ENCODE measurements around the gene FBXO33. TPM values are rescaled to one million over a fixed set of nuclear protein-coding genes. Genes with fewer than 3 reads are reported as not detected.
"Not testable (repeated sequence)": the region's sequence is repeated elsewhere in the genome, so short reads cannot be mapped to it uniquely, and the experiment has no call there.

FBXO33 gene
- total RNA-seq, 2 experiments from 2014 or later: 17.5 to 19.9 TPM

- Mint-ChIP-seq H3K27me3 (no peaks in the 10 kb centered on the region), H3K36me3 (peaks cover 8% of the 10 kb centered on the region), H3K27ac (no peak overlapping the region), H3K9me3 (ENCODE audit: low read depth) (no peaks in the 10 kb centered on the region), H3K4me1 (peaks cover 19% of the 10 kb centered on the region), H3K4me3 (no peak overlapping the region)
- CTCF ChIA-PET: interaction anchor here (1.1 to 3.2 kb wide), 7 partner anchors 11 to 288 kb away, joined by 3 to 10 read pairs (median 3); no protein-coding TSS in a partner anchor
- ATAC-seq (no peak), DNase-seq (no peak)
These were observed 49.8 kb downstream of the FBXO33 start for GRCh38 chr14:39382463-39382862.

- ATAC-seq: no peak
- Mint-ChIP-seq H3K4me1 (peaks cover 24% of the 10 kb centered on the region), H3K27me3 (no peaks in the 10 kb centered on the region), H3K4me3 (no peak overlapping the region), H3K27ac (no peak overlapping the region), H3K36me3 (peaks cover 3% of the 10 kb centered on the region), H3K9me3 (ENCODE audit: low read depth) (no peaks in the 10 kb centered on the region)
- no peak for DNase-seq
- CTCF ChIA-PET: interaction anchor here (1.1 to 3.2 kb wide), 6 partner anchors 12 to 149 kb away, joined by 3 to 10 read pairs (median 4); no protein-coding TSS in a partner anchor
These were observed 50.9 kb downstream of the FBXO33 start for GRCh38 chr14:39381366-39381765.

GRCh38 chr14:39376667-39377403 is 55.4 kb downstream of the FBXO33 start:
- no peak overlapping the region for H3K27ac Mint-ChIP-seq
- no peaks in the 10 kb centered on the region for H3K9me3 Mint-ChIP-seq (ENCODE audit: low read depth)
- no peaks in the 10 kb centered on the region for H3K27me3 Mint-ChIP-seq
- no peak overlapping the region for H3K4me3 Mint-ChIP-seq
- DNase-seq: no peak
- CTCF ChIA-PET: no interaction called here
- ATAC-seq: no peak
- peaks cover 7% of the 10 kb centered on the region for H3K4me1 Mint-ChIP-seq
- peaks cover 3% of the 10 kb centered on the region for H3K36me3 Mint-ChIP-seq

DNA sequence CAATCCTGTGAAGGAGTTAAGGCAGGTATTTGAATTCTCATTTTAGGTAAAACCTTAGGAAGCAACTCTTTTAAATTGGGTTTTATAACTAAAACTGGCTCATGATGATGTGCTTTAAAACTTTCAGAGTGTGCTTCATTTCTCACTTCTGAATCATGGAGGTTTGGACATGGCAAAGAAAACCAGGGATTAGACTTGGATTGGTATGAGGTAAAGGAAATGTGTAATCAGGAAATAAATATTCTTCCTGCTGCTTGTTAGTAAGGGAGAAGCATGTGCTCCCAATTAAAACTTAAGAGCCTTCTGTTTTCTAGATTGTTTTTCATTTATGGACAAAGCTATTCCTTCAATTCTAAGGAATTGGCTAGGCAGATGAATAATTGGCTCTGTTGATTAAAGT is 57.4 kb downstream of the FBXO33 start:
- CTCF ChIA-PET: interaction anchor here (1.0 to 1.5 kb wide), 2 partner anchors 24 to 51 kb away, joined by 3 read pairs; no protein-coding TSS in a partner anchor
- H3K4me3 Mint-ChIP-seq: no peak overlapping the region

GRCh38 chr14:39372656-39373055 is 59.6 kb downstream of the FBXO33 start:
- Mint-ChIP-seq H3K4me3 (no peak overlapping the region), H3K4me1 (peaks cover 5% of the 10 kb centered on the region), H3K9me3 (ENCODE audit: low read depth) (no peaks in the 10 kb centered on the region), H3K36me3 (peaks cover 3% of the 10 kb centered on the region), H3K27me3 (no peaks in the 10 kb centered on the region), H3K27ac (no peak overlapping the region)
- DNase-seq (no peak), ATAC-seq (no peak)
- CTCF ChIA-PET: no interaction called here

More for the DNA sequence above, 57.4 kb downstream of the FBXO33 start:
- H3K27me3 Mint-ChIP-seq: no peaks in the 10 kb centered on the region
- peaks cover 4% of the 10 kb centered on the region for H3K36me3 Mint-ChIP-seq
- ATAC-seq: no peak
- peaks cover 5% of the 10 kb centered on the region for H3K4me1 Mint-ChIP-seq
- H3K27ac Mint-ChIP-seq: no peak overlapping the region
- no peak for DNase-seq
- no peaks in the 10 kb centered on the region for H3K9me3 Mint-ChIP-seq (ENCODE audit: low read depth)

DNA sequence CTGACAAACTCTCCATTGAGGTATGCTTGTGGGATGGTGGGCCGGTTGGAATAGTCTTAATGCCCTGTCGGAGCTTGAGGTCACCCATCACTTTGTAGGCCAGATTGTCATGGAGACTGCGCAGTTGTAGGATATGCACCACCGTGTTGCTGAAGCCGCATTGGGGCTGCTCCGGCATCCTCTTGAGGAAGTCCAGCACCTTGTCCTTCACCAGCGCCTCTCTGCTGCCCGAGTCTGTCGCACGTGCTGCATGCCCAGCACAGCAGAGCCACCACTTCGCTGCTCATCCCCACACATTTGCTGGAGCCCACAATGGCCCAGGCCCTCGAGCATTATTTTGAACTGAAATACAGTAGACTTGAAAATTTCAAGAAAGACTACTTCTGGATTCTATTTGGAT is 61.8 kb downstream of the FBXO33 start:
- H3K4me1 Mint-ChIP-seq: no peaks in the 10 kb centered on the region
- no peak for DNase-seq
- no peak overlapping the region for H3K27ac Mint-ChIP-seq
- CTCF ChIA-PET: interaction anchor here (0.9 to 1.7 kb wide), 2 partner anchors 11 to 138 kb away, joined by 4 to 7 read pairs; no protein-coding TSS in a partner anchor
- peaks cover 8% of the 10 kb centered on the region for H3K36me3 Mint-ChIP-seq
- no peaks in the 10 kb centered on the region for H3K27me3 Mint-ChIP-seq
- peaks cover 2% of the 10 kb centered on the region for H3K9me3 Mint-ChIP-seq (ENCODE audit: low read depth)
- no peak overlapping the region for H3K4me3 Mint-ChIP-seq
- no peak for ATAC-seq

- Mint-ChIP-seq H3K4me1 (no peaks in the 10 kb centered on the region), H3K27me3 (no peaks in the 10 kb centered on the region), H3K27ac (no peak overlapping the region), H3K4me3 (no peak overlapping the region), H3K36me3 (peaks cover 20% of the 10 kb centered on the region), H3K9me3 (ENCODE audit: low read depth) (peaks cover 6% of the 10 kb centered on the region)
- ATAC-seq (no peak), DNase-seq (no peak)
- CTCF ChIA-PET: interaction anchor here (0.8 to 1.8 kb wide), 6 partner anchors 13 to 138 kb away, joined by 3 to 7 read pairs (median 4); no protein-coding TSS in a partner anchor
These were observed 63.2 kb downstream of the FBXO33 start for GRCh38 chr14:39369029-39369428.

- peaks cover 9% of the 10 kb centered on the region for H3K9me3 Mint-ChIP-seq (ENCODE audit: low read depth)
- ATAC-seq (peak; percentile 39), DNase-seq (peak; percentile 58)
- H3K4me3 Mint-ChIP-seq: no peak overlapping the region
- H3K36me3 Mint-ChIP-seq: peaks cover 26% of the 10 kb centered on the region
- H3K27ac Mint-ChIP-seq: no peak overlapping the region
- H3K27me3 Mint-ChIP-seq: no peaks in the 10 kb centered on the region
- no peaks in the 10 kb centered on the region for H3K4me1 Mint-ChIP-seq
- CTCF ChIA-PET: interaction anchor here (0.8 to 1.8 kb wide), 9 partner anchors 13 to 267 kb away, joined by 3 to 7 read pairs (median 4); no protein-coding TSS in a partner anchor
These were observed 63.8 kb downstream of the FBXO33 start for GRCh38 chr14:39368261-39368959.

- Mint-ChIP-seq H3K4me1 (no peaks in the 10 kb centered on the region), H3K27ac (peak overlapping the region; percentile 14), H3K36me3 (peaks cover 33% of the 10 kb centered on the region), H3K9me3 (ENCODE audit: low read depth) (peaks cover 10% of the 10 kb centered on the region), H3K4me3 (no peak overlapping the region), H3K27me3 (no peaks in the 10 kb centered on the region)
- ATAC-seq (no peak), DNase-seq (no peak)
- CTCF ChIA-PET: interaction anchor here (1.0 to 1.3 kb wide), 2 partner anchors 135 to 244 kb away, joined by 3 to 5 read pairs; no protein-coding TSS in a partner anchor
These were observed 64.9 kb downstream of the FBXO33 start for GRCh38 chr14:39367387-39367751.

- H3K4me3 Mint-ChIP-seq: no peak overlapping the region
- no peak overlapping the region for H3K27ac Mint-ChIP-seq
- no peak for DNase-seq
- H3K9me3 Mint-ChIP-seq (ENCODE audit: low read depth): peaks cover 10% of the 10 kb centered on the region
- peaks cover 39% of the 10 kb centered on the region for H3K36me3 Mint-ChIP-seq
- peaks cover under 1% of the 10 kb centered on the region for H3K4me1 Mint-ChIP-seq
- CTCF ChIA-PET: interaction anchor here (1.0 to 1.3 kb wide), 2 partner anchors 135 to 243 kb away, joined by 3 to 5 read pairs; no protein-coding TSS in a partner anchor
- H3K27me3 Mint-ChIP-seq: no peaks in the 10 kb centered on the region
- ATAC-seq: no peak
These were observed 65.5 kb downstream of the FBXO33 start for GRCh38 chr14:39366460-39367386.

DNA sequence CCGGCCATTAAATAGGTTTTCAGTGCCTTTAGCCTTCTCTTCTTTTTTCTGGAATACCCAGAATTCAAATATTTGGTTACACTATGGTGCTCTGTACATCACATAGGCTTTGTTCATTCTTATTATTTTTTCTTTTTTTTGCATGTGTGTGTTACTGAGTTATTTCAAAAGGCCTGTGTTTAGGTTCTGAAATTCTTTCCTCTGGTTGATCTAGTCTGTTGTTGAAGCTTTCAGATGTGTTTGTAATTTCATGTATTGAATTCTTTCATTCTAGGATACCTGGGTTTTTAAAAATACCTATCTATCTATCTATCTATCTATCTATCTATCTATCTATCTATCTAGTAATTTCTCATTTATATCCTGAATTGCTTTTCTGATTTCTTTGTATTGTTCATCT is 66.9 kb downstream of the FBXO33 start:
- peaks cover 10% of the 10 kb centered on the region for H3K9me3 Mint-ChIP-seq (ENCODE audit: low read depth)
- no peak overlapping the region for H3K27ac Mint-ChIP-seq
- H3K36me3 Mint-ChIP-seq: peaks cover 48% of the 10 kb centered on the region
- no peak overlapping the region for H3K4me3 Mint-ChIP-seq
- CTCF ChIA-PET: no interaction called here
- no peak for DNase-seq
- no peak for ATAC-seq
- H3K4me1 Mint-ChIP-seq: peaks cover 6% of the 10 kb centered on the region
- no peaks in the 10 kb centered on the region for H3K27me3 Mint-ChIP-seq

DNA sequence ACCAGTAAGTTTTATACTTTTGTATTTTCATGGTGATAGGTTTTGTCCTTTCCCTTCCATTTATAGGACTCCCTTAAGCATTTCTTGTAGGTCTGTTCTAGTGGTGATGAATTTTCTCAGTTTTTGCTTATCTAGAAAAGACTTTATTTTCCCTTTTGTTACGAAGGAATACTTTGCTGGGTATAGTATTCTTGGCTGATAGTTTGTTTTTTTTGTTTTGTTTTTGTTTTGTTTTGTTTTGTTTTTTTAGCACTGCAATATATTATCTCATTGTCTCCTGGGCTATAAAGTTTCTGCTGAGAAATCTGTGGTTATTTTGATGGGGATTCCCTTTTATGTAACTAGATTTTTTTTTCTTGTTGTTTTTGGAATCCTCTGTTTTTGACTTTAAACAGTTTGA is 67.7 kb downstream of the FBXO33 start:
- Mint-ChIP-seq H3K4me3 (no peak overlapping the region), H3K27ac (no peak overlapping the region), H3K27me3 (no peaks in the 10 kb centered on the region), H3K9me3 (ENCODE audit: low read depth) (peaks cover 10% of the 10 kb centered on the region), H3K36me3 (peaks cover 55% of the 10 kb centered on the region), H3K4me1 (peaks cover 6% of the 10 kb centered on the region)
- CTCF ChIA-PET: no interaction called here
- DNase-seq (no peak), ATAC-seq (no peak)

- H3K4me1 Mint-ChIP-seq; H3K9me3 Mint-ChIP-seq (ENCODE audit: low read depth); H3K4me3 Mint-ChIP-seq; DNase-seq; H3K27ac Mint-ChIP-seq; CTCF ChIA-PET; H3K27me3 Mint-ChIP-seq; ATAC-seq: not testable (repeated sequence)
- H3K36me3 Mint-ChIP-seq: peaks cover 75% of the 10 kb centered on the region
These were observed 70.7 kb downstream of the FBXO33 start for GRCh38 chr14:39361556-39361955.
